WTC11 (cell line): Measurements from ENCODE around the gene CLEC14A.

Experiments
- CBFB ChIP-seq: sonication (generic); formaldehyde crosslinking; IDR thresholded peaks from 2 replicates; pipeline ENCODE4 v1.8.1; 2022; ENCODE audit warnings: mild to moderate bottlenecking, low read depth, missing genetic modification reagents
- NR2C2 ChIP-seq: sonication (generic); formaldehyde crosslinking; IDR thresholded peaks from 2 replicates; pipeline ENCODE4 v1.8.0; 2022; ENCODE audit warnings: mild to moderate bottlenecking, missing genetic modification reagents
- TEAD4 ChIP-seq: sonication (generic); formaldehyde crosslinking; IDR thresholded peaks from 2 replicates; pipeline ENCODE4 v1.8.0; 2022; ENCODE audit warnings: mild to moderate bottlenecking, missing genetic modification reagents
- ZNF396 ChIP-seq: fragments of 250-450 bp; sonication (Bioruptor Pico); IDR thresholded peaks from 2 replicates; pipeline ENCODE4 v1.8.0; 2021; ENCODE audit warnings: mild to moderate bottlenecking, moderate library complexity, borderline replicate concordance
- TF ChIP-seq, protein P1 (sequence below): fragments of 200-600 bp; IDR thresholded peaks from 2 replicates; pipeline ENCODE4 v1.8.0; 2022; ENCODE audit warnings: antibody characterized with exemption
- TF ChIP-seq, protein P2 (sequence below): sonication (generic); formaldehyde crosslinking; IDR thresholded peaks from 2 replicates; pipeline ENCODE4 v1.8.1; 2022; ENCODE audit warnings: low read depth, missing genetic modification reagents, borderline replicate concordance
- TF ChIP-seq, protein P3 (sequence below): sonication (generic); formaldehyde crosslinking; IDR thresholded peaks from 2 replicates; pipeline ENCODE4 v1.8.1; 2023; ENCODE audit warnings: mild to moderate bottlenecking, missing genetic modification reagents, borderline replicate concordance

DNA sequence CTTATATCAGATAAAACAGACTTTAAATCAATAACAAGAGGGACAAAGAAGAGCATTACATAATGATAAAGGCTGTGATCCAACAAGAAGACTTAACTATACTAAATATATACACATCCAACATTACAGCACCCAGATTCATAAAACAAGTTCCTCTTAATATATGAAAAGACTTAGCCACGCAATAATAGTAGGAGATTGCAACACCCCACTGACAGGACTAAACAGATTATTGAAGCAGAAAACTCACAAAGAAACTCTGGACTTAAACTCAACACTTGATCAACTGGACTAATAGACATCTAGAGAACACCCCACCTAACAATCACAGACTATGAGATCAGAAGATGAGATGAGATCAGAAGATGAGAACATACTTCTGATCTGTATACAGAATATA is 5.7 kb upstream of the CLEC14A start:
- TF ChIP-seq, protein P1, sequence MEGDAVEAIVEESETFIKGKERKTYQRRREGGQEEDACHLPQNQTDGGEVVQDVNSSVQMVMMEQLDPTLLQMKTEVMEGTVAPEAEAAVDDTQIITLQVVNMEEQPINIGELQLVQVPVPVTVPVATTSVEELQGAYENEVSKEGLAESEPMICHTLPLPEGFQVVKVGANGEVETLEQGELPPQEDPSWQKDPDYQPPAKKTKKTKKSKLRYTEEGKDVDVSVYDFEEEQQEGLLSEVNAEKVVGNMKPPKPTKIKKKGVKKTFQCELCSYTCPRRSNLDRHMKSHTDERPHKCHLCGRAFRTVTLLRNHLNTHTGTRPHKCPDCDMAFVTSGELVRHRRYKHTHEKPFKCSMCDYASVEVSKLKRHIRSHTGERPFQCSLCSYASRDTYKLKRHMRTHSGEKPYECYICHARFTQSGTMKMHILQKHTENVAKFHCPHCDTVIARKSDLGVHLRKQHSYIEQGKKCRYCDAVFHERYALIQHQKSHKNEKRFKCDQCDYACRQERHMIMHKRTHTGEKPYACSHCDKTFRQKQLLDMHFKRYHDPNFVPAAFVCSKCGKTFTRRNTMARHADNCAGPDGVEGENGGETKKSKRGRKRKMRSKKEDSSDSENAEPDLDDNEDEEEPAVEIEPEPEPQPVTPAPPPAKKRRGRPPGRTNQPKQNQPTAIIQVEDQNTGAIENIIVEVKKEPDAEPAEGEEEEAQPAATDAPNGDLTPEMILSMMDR = no peak
- TF ChIP-seq NR2C2 (CRISPR knock-in tag) (no peak), ZNF396 (CRISPR knock-in tag) (no peak), CBFB (no peak), TEAD4 (no peak)
- TF ChIP-seq, protein P2, sequence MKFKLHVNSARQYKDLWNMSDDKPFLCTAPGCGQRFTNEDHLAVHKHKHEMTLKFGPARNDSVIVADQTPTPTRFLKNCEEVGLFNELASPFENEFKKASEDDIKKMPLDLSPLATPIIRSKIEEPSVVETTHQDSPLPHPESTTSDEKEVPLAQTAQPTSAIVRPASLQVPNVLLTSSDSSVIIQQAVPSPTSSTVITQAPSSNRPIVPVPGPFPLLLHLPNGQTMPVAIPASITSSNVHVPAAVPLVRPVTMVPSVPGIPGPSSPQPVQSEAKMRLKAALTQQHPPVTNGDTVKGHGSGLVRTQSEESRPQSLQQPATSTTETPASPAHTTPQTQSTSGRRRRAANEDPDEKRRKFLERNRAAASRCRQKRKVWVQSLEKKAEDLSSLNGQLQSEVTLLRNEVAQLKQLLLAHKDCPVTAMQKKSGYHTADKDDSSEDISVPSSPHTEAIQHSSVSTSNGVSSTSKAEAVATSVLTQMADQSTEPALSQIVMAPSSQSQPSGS (CRISPR knock-in tag) = no peak
- TF ChIP-seq, protein P3, sequence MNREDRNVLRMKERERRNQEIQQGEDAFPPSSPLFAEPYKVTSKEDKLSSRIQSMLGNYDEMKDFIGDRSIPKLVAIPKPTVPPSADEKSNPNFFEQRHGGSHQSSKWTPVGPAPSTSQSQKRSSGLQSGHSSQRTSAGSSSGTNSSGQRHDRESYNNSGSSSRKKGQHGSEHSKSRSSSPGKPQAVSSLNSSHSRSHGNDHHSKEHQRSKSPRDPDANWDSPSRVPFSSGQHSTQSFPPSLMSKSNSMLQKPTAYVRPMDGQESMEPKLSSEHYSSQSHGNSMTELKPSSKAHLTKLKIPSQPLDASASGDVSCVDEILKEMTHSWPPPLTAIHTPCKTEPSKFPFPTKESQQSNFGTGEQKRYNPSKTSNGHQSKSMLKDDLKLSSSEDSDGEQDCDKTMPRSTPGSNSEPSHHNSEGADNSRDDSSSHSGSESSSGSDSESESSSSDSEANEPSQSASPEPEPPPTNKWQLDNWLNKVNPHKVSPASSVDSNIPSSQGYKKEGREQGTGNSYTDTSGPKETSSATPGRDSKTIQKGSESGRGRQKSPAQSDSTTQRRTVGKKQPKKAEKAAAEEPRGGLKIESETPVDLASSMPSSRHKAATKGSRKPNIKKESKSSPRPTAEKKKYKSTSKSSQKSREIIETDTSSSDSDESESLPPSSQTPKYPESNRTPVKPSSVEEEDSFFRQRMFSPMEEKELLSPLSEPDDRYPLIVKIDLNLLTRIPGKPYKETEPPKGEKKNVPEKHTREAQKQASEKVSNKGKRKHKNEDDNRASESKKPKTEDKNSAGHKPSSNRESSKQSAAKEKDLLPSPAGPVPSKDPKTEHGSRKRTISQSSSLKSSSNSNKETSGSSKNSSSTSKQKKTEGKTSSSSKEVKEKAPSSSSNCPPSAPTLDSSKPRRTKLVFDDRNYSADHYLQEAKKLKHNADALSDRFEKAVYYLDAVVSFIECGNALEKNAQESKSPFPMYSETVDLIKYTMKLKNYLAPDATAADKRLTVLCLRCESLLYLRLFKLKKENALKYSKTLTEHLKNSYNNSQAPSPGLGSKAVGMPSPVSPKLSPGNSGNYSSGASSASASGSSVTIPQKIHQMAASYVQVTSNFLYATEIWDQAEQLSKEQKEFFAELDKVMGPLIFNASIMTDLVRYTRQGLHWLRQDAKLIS (CRISPR knock-in tag) = no peak
